SJSA1 (cell line): ENCODE results near the gene ST7. TPM values are rescaled to one million over a fixed set of nuclear protein-coding genes. Genes with fewer than 3 reads are reported as not detected.

Experiments used
- DNase-seq, 2 experiments: peaks; one replicate each; pipeline ENCODE4 v3.0.0-alpha.2; 2015 to 2020; ENCODE audit warnings: low spot score in 2 of 2, low read depth in 1 of 2
- H3K27ac ChIP-seq: fragments of 250-450 bp; sonication (Bioruptor Pico); 2 replicates; pipeline ENCODE4 v1.5.1; 2020; ENCODE audit warnings: mild to moderate bottlenecking, moderate library complexity
- H3K27me3 ChIP-seq: fragments of 250-450 bp; sonication (Bioruptor Pico); replicated peaks from 2 replicates; pipeline ENCODE4 v1.5.1; 2020; ENCODE audit warnings: mild to moderate bottlenecking, moderate library complexity
- H3K36me3 ChIP-seq: fragments of 250-450 bp; sonication (Bioruptor Pico); 2 replicates; pipeline ENCODE4 v1.5.1; 2020; ENCODE audit warnings: mild to moderate bottlenecking
- H3K4me1 ChIP-seq: fragments of 250-450 bp; sonication (Bioruptor Pico); replicated peaks from 2 replicates; pipeline ENCODE4 v1.6.1; 2021; ENCODE audit warnings: mild to moderate bottlenecking
- H3K4me3 ChIP-seq: fragments of 250-450 bp; sonication (Bioruptor Pico); 2 replicates; pipeline ENCODE4 v1.5.1; 2020; ENCODE audit warnings: mild to moderate bottlenecking
- H3K9me3 ChIP-seq: fragments of 250-450 bp; sonication (Bioruptor Pico); replicated peaks from 2 replicates; pipeline ENCODE4 v1.5.1; 2020; ENCODE audit warnings: mild to moderate bottlenecking
- total RNA-seq: library from RNA; depleted of rRNA; stranded (reverse); fragments of >200 nt; shearing (Covaris generic); gene quantifications from 2 replicates; pipeline ENCODE4 v1.2.3, GENCODE V29; 2014

ST7 gene
- total RNA-seq, 1 experiment from 2014 or later = 14.7 TPM

DNA sequence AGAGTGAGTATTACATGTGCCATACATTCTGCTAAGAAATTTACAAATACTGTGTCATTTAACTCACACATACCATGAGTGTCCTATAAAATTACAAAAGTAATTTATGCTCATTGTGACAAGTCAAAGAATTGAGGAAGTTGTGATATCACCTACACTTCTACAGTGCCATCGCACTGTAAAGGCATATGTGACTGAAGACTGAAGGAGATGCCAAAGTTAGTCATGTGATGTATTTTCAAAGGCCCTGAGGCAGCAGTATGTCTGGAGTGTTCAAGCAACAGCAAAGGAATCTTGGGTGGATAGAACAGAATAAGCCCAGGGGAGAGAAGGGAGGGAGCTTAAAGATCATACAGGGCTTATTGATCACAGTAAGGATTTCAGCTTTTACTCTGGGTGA is 192.8 kb downstream of the ST7 start:
- H3K9me3 ChIP-seq = no peaks in the 10 kb centered on the region
- DNase-seq = no peak

DNA sequence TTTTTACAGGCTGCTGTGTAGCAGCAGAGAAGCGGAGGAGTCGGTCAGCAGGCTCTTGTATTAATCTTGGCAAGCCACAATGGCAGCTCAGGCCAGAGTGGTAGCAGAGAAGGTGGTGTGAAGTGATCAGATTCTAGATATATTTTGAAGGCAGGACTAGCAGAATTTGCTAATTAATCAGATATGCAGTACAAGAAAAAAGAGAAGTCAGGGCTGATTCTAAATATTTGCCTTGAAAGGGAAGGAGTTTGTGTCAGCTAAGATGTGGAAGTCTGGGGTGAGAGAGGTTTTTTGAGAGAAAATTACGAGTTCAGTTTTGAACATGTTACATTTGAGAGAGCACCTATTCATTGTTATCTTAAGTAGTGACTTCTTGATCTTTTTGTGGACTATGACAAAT is 193.2 kb downstream of the ST7 start:
- H3K27ac ChIP-seq = no peak overlapping the region
- DNase-seq = no peak
- no peaks in the 10 kb centered on the region for H3K9me3 ChIP-seq
- peaks cover 5% of the 10 kb centered on the region for H3K4me1 ChIP-seq
- no peak overlapping the region for H3K4me3 ChIP-seq
- H3K36me3 ChIP-seq = no peaks in the 10 kb centered on the region
- H3K27me3 ChIP-seq = no peaks in the 10 kb centered on the region

More for the DNA sequence above, 192.8 kb downstream of the ST7 start:
- H3K36me3 ChIP-seq = no peaks in the 10 kb centered on the region
- H3K27me3 ChIP-seq = no peaks in the 10 kb centered on the region
- peaks cover 5% of the 10 kb centered on the region for H3K4me1 ChIP-seq
- H3K27ac ChIP-seq = no peak overlapping the region
- no peak overlapping the region for H3K4me3 ChIP-seq

DNA sequence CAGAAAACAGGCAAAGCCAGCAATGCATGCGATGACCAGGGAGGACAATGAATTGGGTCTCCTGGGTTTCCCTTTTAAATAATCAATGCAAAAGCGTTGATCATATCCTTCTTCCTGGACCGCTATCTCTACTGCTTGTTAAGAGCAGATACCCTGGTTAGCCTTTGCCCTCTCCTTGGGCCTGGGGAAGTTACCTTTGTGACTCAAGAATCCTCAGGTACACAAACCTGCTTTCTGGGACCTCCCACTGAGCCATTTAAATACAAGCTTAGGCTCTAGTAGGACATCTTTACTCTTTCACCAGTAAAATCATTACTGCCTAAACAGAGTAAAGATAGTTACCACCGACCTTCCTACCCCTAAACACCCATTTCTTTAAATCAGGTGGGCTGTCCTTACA is 195.7 kb downstream of the ST7 start:
- H3K27me3 ChIP-seq = no peaks in the 10 kb centered on the region
- H3K36me3 ChIP-seq = 0 out of 2 replicates have a peak, but pooled peaks cover 4% of the 10 kb centered on the region
- no peaks in the 10 kb centered on the region for H3K9me3 ChIP-seq
- H3K4me3 ChIP-seq = no peak overlapping the region
- no peak overlapping the region for H3K27ac ChIP-seq
- no peak for DNase-seq
- no peaks in the 10 kb centered on the region for H3K4me1 ChIP-seq

DNA sequence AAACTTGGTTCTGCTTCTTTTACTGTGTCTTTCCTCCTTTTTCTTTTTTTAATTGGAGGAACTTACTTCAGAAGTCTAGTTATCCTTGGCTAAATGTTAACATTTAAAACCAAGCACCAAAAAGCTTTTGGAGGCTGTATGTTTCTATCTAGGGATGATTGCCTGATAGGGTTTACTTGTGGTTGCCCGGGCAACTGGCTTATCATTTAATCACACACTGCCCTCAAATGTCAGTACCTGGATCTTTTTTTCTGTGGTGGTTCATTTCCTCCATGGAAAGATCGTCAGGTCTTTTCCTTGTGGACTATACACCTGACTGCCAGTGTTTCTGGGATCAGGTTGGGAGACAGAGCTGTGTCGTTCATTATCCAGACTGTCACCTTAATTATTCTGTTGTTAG is 196.4 kb downstream of the ST7 start:
- Histone ChIP-seq H3K27me3 (no peaks in the 10 kb centered on the region), H3K4me1 (no peaks in the 10 kb centered on the region), H3K27ac (no peak overlapping the region), H3K36me3 (0 out of 2 replicates have a peak, but pooled peaks cover 4% of the 10 kb centered on the region), H3K4me3 (no peak overlapping the region), H3K9me3 (no peaks in the 10 kb centered on the region)
- DNase-seq = no peak

DNA sequence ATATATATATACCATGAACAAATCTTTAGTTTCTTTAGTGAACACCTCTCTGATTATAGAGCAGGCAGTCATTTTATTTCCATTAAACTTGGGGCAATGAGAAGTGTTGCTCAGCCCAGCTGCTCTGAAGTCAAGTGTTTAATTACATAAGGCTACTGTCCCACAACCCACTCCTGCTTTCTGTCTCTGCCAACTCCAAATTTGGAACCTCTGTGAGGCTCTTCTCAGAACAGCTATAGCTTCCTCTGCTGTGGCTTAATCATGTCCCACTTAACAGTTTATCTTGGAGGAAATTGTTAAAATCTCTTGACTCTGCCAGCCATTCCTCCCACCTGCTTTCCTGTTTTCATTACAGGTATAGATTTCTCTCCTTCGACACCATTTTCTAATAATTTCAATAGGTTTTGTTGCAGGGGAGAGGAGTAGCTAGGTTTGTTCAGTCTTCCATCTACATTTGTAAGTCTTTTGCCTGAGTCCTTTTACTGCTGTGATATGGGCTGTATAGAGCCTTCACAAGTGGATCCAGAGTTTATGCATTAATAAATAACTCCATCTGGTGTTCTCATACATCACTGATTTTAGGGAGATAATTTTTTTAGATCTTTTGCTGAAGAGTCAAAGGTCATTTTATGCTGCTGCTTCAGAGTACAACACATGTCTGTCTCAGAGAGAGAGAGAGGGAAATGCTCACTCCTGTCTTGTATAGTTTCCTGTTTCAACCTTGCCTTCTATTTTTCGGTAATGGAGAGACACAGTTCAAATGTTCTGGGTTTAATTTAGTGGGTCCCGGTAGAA is 199.1 kb downstream of the ST7 start:
- H3K4me1 ChIP-seq = peaks cover 5% of the 10 kb centered on the region
- no peak overlapping the region for H3K27ac ChIP-seq
- no peak overlapping the region for H3K4me3 ChIP-seq
- DNase-seq = no peak
- no peaks in the 10 kb centered on the region for H3K27me3 ChIP-seq
- no peaks in the 10 kb centered on the region for H3K9me3 ChIP-seq
- H3K36me3 ChIP-seq = 0 out of 2 replicates have a peak, but pooled peaks cover 4% of the 10 kb centered on the region

DNA sequence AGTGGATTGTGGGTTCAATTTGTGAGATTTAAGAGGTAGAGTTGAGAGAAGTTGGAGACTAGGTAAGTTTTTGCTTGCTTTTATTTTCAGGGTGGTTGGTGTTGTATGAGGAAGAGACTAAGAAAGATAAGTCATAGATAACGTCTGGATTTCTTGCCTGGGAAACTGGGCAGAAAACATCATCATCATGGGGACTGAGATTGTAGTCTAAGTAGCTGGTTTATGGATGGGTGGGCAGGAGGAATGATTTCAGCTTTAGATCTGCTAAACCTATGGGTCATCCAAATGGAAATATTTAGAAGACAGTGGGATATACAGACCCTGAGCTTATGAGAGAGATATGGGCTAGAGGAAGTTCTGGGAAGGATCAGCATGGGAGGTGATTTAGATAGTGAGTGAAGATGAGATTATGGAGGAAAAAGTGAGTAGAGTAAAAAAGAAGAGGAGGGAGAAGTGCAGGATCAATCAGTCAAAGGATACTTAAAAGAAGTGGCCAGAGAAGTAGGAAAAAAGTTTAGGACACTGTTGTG is 199.8 kb downstream of the ST7 start:
- H3K4me3 ChIP-seq = no peak overlapping the region
- no peak for DNase-seq
- H3K4me1 ChIP-seq = peaks cover 12% of the 10 kb centered on the region
- H3K27me3 ChIP-seq = no peaks in the 10 kb centered on the region
- H3K9me3 ChIP-seq = no peaks in the 10 kb centered on the region
- no peak overlapping the region for H3K27ac ChIP-seq
- H3K36me3 ChIP-seq = 0 out of 2 replicates have a peak, but pooled peaks cover 4% of the 10 kb centered on the region

DNA sequence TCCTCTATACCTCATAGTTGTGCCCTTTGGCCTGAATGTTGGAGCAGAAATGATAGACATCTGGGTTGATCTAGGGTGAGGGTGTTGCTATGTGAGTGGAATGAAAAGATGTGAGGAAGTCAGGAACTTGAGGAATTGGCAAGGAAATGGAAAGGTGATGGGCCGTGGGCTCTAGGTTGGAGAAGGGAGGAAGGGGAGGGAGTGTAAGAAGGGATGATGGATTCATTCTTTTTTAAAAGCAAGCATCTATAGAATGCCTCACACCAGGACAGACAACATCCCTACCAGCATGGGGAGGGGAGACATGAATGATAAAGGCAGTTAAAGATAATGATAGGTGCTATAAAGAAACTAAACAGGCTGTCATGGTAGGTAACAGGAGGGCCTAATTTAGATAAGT is 201.4 kb downstream of the ST7 start:
- Histone ChIP-seq H3K4me3 (no peak overlapping the region), H3K27ac (no peak overlapping the region), H3K9me3 (no peaks in the 10 kb centered on the region), H3K36me3 (0 out of 2 replicates have a peak, but pooled peaks cover 7% of the 10 kb centered on the region), H3K27me3 (no peaks in the 10 kb centered on the region), H3K4me1 (peaks cover 27% of the 10 kb centered on the region)
- DNase-seq = no peak

DNA sequence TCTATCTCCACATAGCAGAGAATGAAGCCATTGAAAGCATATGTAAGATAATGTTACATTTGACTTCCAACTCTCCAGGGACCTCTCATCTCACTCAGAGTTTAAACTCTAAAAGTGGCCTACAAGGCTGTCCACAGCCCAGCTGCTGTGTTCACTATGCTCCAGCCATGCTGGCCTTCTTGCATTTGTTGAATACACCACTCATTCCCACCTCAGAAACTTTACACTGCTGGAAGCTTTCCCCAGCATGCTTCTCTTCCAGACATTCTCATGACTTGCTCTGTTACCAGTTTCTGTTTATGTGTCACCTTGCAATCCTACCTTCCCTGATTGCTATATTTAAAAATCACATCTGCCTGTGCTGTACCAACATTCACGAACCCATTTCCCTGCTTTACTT is 202.4 kb downstream of the ST7 start:
- no peaks in the 10 kb centered on the region for H3K27me3 ChIP-seq
- H3K4me3 ChIP-seq = no peak overlapping the region
- H3K36me3 ChIP-seq = 0 out of 2 replicates have a peak, but pooled peaks cover 7% of the 10 kb centered on the region
- no peak for DNase-seq
- no peaks in the 10 kb centered on the region for H3K9me3 ChIP-seq
- peaks cover 27% of the 10 kb centered on the region for H3K4me1 ChIP-seq
- no peak overlapping the region for H3K27ac ChIP-seq

DNA sequence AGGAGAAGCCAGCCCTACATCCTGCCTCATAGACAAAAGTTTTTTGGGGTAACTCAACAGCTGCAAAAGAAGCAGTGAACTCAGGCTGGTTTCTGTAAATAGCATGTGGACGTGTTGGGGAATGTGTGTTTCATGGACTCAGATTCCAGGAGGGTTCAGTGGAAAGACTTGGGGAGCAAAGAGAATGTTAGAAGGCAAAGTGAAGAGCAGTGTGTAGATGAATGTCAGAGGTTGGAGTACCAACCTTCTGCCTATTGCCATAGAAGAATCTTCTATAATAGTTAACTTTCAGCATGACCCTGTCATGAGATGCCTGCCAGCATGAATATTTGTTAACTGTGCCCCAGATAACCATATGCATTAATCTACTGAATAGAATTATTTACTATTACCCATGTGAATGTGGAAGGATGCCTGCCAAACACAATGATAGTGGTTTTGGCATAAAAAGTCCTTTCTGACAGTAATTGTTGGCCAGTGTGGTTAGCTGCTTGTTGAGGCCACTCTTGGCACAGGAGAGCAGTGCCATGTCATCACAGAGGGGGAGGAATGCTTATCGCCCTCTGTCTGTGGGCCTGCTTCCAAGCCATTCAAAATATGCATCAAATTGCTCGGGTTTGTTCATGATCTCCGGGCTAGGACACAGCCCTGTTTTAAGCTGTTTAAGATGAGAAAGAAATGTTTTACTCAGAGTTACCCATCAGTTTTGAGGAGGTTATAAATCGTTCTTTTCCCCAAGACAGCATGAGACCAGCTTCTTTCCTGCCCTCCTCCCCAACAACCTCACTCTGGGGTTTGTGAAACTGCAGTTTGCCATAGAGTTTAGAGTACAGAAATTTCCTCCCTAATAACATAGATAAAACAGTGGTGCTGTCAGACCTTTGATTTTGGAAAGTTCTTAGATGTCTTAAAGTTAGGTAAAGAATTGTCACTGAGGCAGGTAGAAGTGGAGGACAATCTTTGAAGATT is 204.2 kb downstream of the ST7 start:
- H3K4me1 ChIP-seq = peaks cover 27% of the 10 kb centered on the region
- H3K36me3 ChIP-seq = 0 out of 2 replicates have a peak, but pooled peaks cover 7% of the 10 kb centered on the region
- H3K27ac ChIP-seq = peak overlapping the region; percentile 58
- H3K4me3 ChIP-seq = no peak overlapping the region
- H3K27me3 ChIP-seq = no peaks in the 10 kb centered on the region
- peak; percentile 76 to 80 for DNase-seq
- H3K9me3 ChIP-seq = no peaks in the 10 kb centered on the region

DNA sequence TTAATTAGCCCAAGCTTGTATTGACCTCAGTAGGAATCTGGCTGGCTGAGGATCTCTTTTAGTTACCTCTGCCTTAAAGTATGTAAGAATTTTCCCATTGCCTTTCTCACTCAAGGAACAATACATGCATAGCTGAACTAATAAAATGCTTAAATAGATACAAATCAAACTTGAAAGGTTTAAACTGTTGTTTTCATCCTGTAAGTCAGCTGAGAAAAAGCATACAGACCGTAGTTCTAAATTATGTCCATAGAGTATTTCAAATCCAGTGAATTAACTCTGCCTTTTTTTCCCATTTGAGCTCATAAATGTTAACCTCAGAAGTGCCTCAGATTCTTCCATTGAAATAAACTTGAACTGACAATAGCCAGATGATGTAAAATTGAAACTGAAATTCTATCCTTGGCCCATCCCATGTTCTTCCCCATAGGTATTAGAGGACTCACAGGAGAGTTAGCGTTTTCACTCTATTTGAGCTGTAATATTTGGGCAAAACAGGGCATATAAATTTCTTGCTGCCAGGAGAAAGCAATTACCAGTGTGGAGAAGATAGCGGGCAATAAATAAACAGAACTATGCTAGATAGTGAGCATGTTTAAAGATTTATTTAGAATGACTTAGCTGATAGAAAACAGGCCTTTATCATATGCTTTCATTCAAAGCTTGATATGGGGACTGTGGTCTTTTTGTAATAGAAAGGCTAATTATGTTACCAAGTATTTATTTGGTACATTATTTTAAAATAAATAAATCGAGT is 205.8 kb downstream of the ST7 start:
- no peak overlapping the region for H3K4me3 ChIP-seq
- peaks cover 27% of the 10 kb centered on the region for H3K4me1 ChIP-seq
- peak overlapping the region; percentile 45 for H3K27ac ChIP-seq
- H3K9me3 ChIP-seq = no peaks in the 10 kb centered on the region
- DNase-seq = peak in 1 of 2 experiments; percentile 30
- H3K36me3 ChIP-seq = 0 out of 2 replicates have a peak, but pooled peaks cover 3% of the 10 kb centered on the region
- H3K27me3 ChIP-seq = no peaks in the 10 kb centered on the region

DNA sequence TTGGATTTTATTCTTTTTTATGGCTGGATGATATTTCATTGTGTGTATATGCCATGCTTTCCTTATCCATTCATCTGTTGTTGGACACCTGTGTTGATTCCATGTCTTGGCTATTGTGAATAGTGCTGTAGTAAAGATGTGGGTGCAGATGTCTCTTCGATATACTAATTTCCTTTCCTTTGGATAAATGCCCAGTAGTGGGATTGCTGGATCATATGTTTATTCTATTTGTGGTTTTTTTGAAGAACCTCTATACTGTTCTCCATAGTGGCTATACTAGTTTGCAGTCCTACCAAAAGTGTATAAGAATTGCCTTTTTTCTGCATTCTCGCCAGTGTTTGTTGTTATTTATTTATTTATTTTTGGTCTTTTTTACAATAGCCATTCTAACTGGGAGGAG is 209.8 kb downstream of the ST7 start:
- H3K36me3 ChIP-seq = 0 out of 2 replicates have a peak, but pooled peaks cover 3% of the 10 kb centered on the region

DNA sequence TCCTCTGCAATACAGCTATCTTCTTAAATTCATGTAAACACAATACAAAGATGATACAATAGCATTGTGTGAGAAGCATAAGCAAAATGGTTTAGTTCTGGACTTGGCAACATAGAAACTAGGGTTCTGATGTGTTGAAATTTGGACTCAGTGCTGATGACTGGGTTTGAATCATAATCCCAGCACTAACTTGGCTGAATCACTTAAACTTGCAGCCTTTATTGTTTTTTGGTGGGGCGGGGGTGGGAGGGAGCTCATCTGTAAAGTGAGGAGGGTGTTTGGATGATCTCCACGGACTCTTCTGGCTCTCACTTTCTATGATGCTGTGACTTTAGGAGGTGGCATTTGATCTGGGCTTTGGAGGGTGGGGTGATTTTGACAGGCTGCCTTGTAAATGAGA is 211.3 kb downstream of the ST7 start:
- no peak overlapping the region for H3K27ac ChIP-seq
- no peak for DNase-seq

More for the DNA sequence above, 209.8 kb downstream of the ST7 start:
- Histone ChIP-seq H3K27me3 (no peaks in the 10 kb centered on the region), H3K4me1 (peaks cover 19% of the 10 kb centered on the region), H3K27ac (no peak overlapping the region), H3K9me3 (no peaks in the 10 kb centered on the region), H3K4me3 (no peak overlapping the region)
- DNase-seq = no peak

DNA sequence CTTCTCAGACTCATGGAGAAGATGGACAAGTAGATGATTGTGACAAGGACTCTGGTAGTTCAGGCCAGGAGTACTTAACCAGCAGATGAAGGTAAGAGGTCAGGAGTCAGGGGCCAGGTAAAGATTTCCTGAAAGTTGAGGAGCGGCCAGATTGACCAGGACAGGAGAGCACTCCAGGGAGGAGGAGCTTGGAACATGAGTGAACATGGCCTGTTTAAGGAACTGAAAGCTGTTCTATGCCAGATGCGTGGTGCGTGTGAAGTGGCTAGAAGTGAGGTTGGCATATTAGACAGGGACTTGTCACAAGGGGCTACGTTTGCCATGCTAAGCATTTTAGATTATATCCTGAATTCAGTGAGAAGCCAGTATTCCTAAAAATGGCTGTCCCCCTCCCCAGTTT is 212.4 kb downstream of the ST7 start:
- no peak for DNase-seq

More for the DNA sequence above, 211.3 kb downstream of the ST7 start:
- H3K9me3 ChIP-seq = no peaks in the 10 kb centered on the region
- no peak overlapping the region for H3K4me3 ChIP-seq
- peaks cover 4% of the 10 kb centered on the region for H3K4me1 ChIP-seq
- H3K36me3 ChIP-seq = no peaks in the 10 kb centered on the region
- H3K27me3 ChIP-seq = no peaks in the 10 kb centered on the region

More for the DNA sequence above, 212.4 kb downstream of the ST7 start:
- Histone ChIP-seq H3K9me3 (no peaks in the 10 kb centered on the region), H3K27ac (no peak overlapping the region), H3K27me3 (no peaks in the 10 kb centered on the region), H3K36me3 (no peaks in the 10 kb centered on the region), H3K4me3 (no peak overlapping the region), H3K4me1 (peaks cover 7% of the 10 kb centered on the region)
